ENCODE measurements around the gene TXK. TPM values are rescaled to one million over a fixed set of nuclear protein-coding genes. Genes with fewer than 3 reads are reported as not detected.

TXK gene
- total and polyA plus RNA-seq, 2 of the 13 experiments (the other 11 are each of a cell fraction or from before 2014, with no cell fraction given): not detected

GRCh38 chr4:48175328-48175727 is 41.3 kb upstream of the TXK start:
- ChIA-PET POLR2A (no interaction called here), CTCF (ENCODE audit: low intra/inter-chr PET ratio, low total read pairs) (no interaction called here)

GRCh38 chr4:48173056-48173991 is 39.3 kb upstream of the TXK start:
- H3K4me3 ChIP-seq (replicated peaks in 1 of 3; ENCODE audit: insufficient read depth in 1 of 3, low read depth in 2 of 3, low read length in 3 of 3): no peak overlapping the region
- POLR2A ChIA-PET: no interaction called here
- in situ Hi-C loops (cut with HindIII; ENCODE audit: extremely low pct_ligation_motif_present, low pct_unique_long_range_greater_than_20kb) (no loop called here), intact Hi-C loops (cut with micrococcal nuclease; ENCODE audit: unreplicated experiment) (no loop called here)
- FAIRE-seq: no peak
- H3K27me3 ChIP-seq (ENCODE audit: control insufficient read depth in 1 of 2, insufficient read depth in 2 of 2, low read length in 2 of 2): no peaks in the 10 kb centered on the region
- H2AFZ ChIP-seq (ENCODE audit: low read length): no peak overlapping the region
- DNase-seq (ENCODE audit: low spot score): no peak
- 70% methylated on average over 6 of the region's 6 CpGs for WGBS (ENCODE audit: low lambda C conversion rate)
- ATAC-seq: no peak
- no peaks in the 10 kb centered on the region for H3K36me3 ChIP-seq (replicated peaks in 1 of 2; ENCODE audit: control insufficient read depth in 1 of 2, insufficient read depth in 2 of 2, low read length in 2 of 2)
- BruUV-seq (replicated peaks): no TSS peak
- no peaks in the 10 kb centered on the region for H4K20me1 ChIP-seq (ENCODE audit: insufficient read depth, low read length)
- no peaks in the 10 kb centered on the region for H3K79me2 ChIP-seq (ENCODE audit: insufficient read depth, low read length)
- no peak overlapping the region for H3K27ac ChIP-seq (ENCODE audit: extremely low read length, insufficient read depth, low read length)
- H3K4me1 ChIP-seq (ENCODE audit: insufficient read depth, low read length): no peaks in the 10 kb centered on the region
- CTCF ChIA-PET (ENCODE audit: low intra/inter-chr PET ratio, low total read pairs): no interaction called here
- H3K9me3 ChIP-seq (ENCODE audit: low read length): no peaks in the 10 kb centered on the region
- H3K9ac ChIP-seq (ENCODE audit: insufficient read depth, low read depth, low read length): no peak overlapping the region
- TF ChIP-seq ZFP41 (CRISPR knock-in tag; IDR thresholded peaks at IDR 0.05; ENCODE audit: borderline replicate concordance) (no peak), FOSL2 (CRISPR knock-in tag; IDR thresholded peaks at IDR 0.05) (peak; percentile 36; the same call in 1 of the 2 replicates), MED8 (CRISPR knock-in tag; IDR thresholded peaks at IDR 0.05; ENCODE audit: insufficient replicate concordance) (no peak), MAZ (IDR thresholded peaks at IDR 0.05; ENCODE audit: borderline replicate concordance, low read depth, low read length) (no peak), MAZ (CRISPR knock-in tag; IDR thresholded peaks at IDR 0.05; ENCODE audit: low read depth) (no peak), NFE2L2 (IDR thresholded peaks at IDR 0.05; ENCODE audit: low read length) (peak; percentile 20; the same call in 1 of the 2 replicates), NR1H2 (CRISPR knock-in tag; IDR thresholded peaks at IDR 0.05; ENCODE audit: borderline replicate concordance, low read depth) (no peak), AKAP8 (CRISPR knock-in tag; IDR thresholded peaks at IDR 0.05) (no peak)
- H3K4me2 ChIP-seq (ENCODE audit: low read depth, low read length): no peak overlapping the region

More at GRCh38 chr4:48175328-48175727, 41.3 kb upstream of the TXK start:
- no peak for ATAC-seq
- Histone ChIP-seq H3K4me1 (ENCODE audit: insufficient read depth, low read length) (no peaks in the 10 kb centered on the region), H3K27me3 (ENCODE audit: control insufficient read depth in 1 of 2, insufficient read depth in 2 of 2, low read length in 2 of 2) (no peaks in the 10 kb centered on the region), H3K4me2 (ENCODE audit: low read depth, low read length) (no peak overlapping the region), H3K27ac (ENCODE audit: extremely low read length, insufficient read depth, low read length) (no peak overlapping the region), H4K20me1 (ENCODE audit: insufficient read depth, low read length) (no peaks in the 10 kb centered on the region), H3K36me3 (replicated peaks in 1 of 2; ENCODE audit: control insufficient read depth in 1 of 2, insufficient read depth in 2 of 2, low read length in 2 of 2) (no peaks in the 10 kb centered on the region), H3K4me3 (replicated peaks in 1 of 3; ENCODE audit: insufficient read depth in 1 of 3, low read depth in 2 of 3, low read length in 3 of 3) (no peak overlapping the region), H3K9me3 (ENCODE audit: low read length) (no peaks in the 10 kb centered on the region), H2AFZ (ENCODE audit: low read length) (no peak overlapping the region), H3K9ac (ENCODE audit: insufficient read depth, low read depth, low read length) (no peak overlapping the region), H3K79me2 (ENCODE audit: insufficient read depth, low read length) (no peaks in the 10 kb centered on the region)
- BruUV-seq (replicated peaks): no TSS peak
- 79% methylated on average over 7 of the region's 7 CpGs for WGBS (ENCODE audit: low lambda C conversion rate)
- intact Hi-C loops (cut with micrococcal nuclease; ENCODE audit: unreplicated experiment): no loop called here
- no peak for DNase-seq (ENCODE audit: low spot score)
- no peak for TF ChIP-seq ZNF562 (CRISPR knock-in tag; IDR thresholded peaks at IDR 0.05; ENCODE audit: borderline replicate concordance)
- no peak for TF ChIP-seq MAFK (conservative IDR thresholded peaks at IDR 0.05 in 1 of 2, IDR thresholded peaks at IDR 0.05 in 1 of 2; ENCODE audit: low read length in 2 of 2)
- TF ChIP-seq ZNF891 (CRISPR knock-in tag; IDR thresholded peaks at IDR 0.05): no peak
- no peak for TF ChIP-seq MED1 (CRISPR knock-in tag; IDR thresholded peaks at IDR 0.05)
- TF ChIP-seq ZNF30 (CRISPR knock-in tag; IDR thresholded peaks at IDR 0.05): no peak
- no peak for TF ChIP-seq ZNF841 (CRISPR knock-in tag; IDR thresholded peaks at IDR 0.05; ENCODE audit: borderline replicate concordance)
- no peak for TF ChIP-seq ZNF317 (CRISPR knock-in tag; IDR thresholded peaks at IDR 0.05)
- no peak for TF ChIP-seq ZNF672 (CRISPR knock-in tag; IDR thresholded peaks at IDR 0.05)
- no peak for FAIRE-seq
- in situ Hi-C loops (cut with HindIII; ENCODE audit: extremely low pct_ligation_motif_present, low pct_unique_long_range_greater_than_20kb): no loop called here

Data from HepG2 (cell line).